ENCODE results near the gene PDK4. TPM values are rescaled to one million over a fixed set of nuclear protein-coding genes. Genes with fewer than 3 reads are reported as not detected.

The PDK4 gene
- total and polyA plus RNA-seq, 10 of the 15 experiments (the other 5 are each of a cell fraction or from before 2014, with no cell fraction given): 0.03 to 0.46 TPM; not detected in 8

GRCh38 chr7:95623788-95624187 lies 27.5 kb upstream of the PDK4 start (continued):
- TF ChIP-seq CUX1 (IDR thresholded peaks at IDR 0.05; ENCODE audit: insufficient replicate concordance, low read depth, low read length) (no peak), CTCF (IDR thresholded peaks at IDR 0.05 in 2 of 3, conservative IDR thresholded peaks at IDR 0.05 in 1 of 3; ENCODE audit: control insufficient read depth in 2 of 3, extremely low read depth in 1 of 3, insufficient read depth in 1 of 3, low read depth in 3 of 3, low read length in 3 of 3) (no peak), PRDM15 (CRISPR knock-in tag; IDR thresholded peaks at IDR 0.05) (no peak), RFX5 (IDR thresholded peaks at IDR 0.05; ENCODE audit: low read depth, low read length) (no peak), SREBF2 (IDR thresholded peaks at IDR 0.05; ENCODE audit: low read length) (no peak), BACH1 (IDR thresholded peaks at IDR 0.05; ENCODE audit: borderline replicate concordance) (no peak), NFXL1 (IDR thresholded peaks at IDR 0.05; ENCODE audit: borderline replicate concordance) (no peak), CBFB (IDR thresholded peaks at IDR 0.05; ENCODE audit: low read depth) (no peak), CHD2 (IDR thresholded peaks at IDR 0.05; ENCODE audit: borderline replicate concordance, low read depth, low read length) (no peak), POU2F2 (IDR thresholded peaks at IDR 0.05; ENCODE audit: borderline replicate concordance, low read depth, low read length) (no peak), NFYB (IDR thresholded peaks at IDR 0.05; ENCODE audit: insufficient read depth, low read depth, low read length) (no peak), MYC (IDR thresholded peaks at IDR 0.05; ENCODE audit: insufficient read depth, insufficient read length, insufficient replicate concordance, low read length, severe bottlenecking) (no peak), PKNOX1 (IDR thresholded peaks at IDR 0.05) (no peak)

Data from GM12878 (cell line).